Measurements from ENCODE around the gene THG1L.

The THG1L gene

GRCh38 chr5:157758706-157759105 is 27.5 kb downstream of the THG1L start:
- DNase-seq (ENCODE audit: low read depth) = no peak

- DNase-seq (ENCODE audit: low read depth) = no peak
Observed at GRCh38 chr5:157761690-157762621, 30.7 kb downstream of the THG1L start.

- no peak for DNase-seq (ENCODE audit: low read depth)
Observed at GRCh38 chr5:157764531-157764930, 33.3 kb downstream of the THG1L start.

GRCh38 chr5:157766442-157766841 is 35.2 kb downstream of the THG1L start:
- DNase-seq (ENCODE audit: low read depth) = no peak

- DNase-seq (ENCODE audit: low read depth) = no peak
Observed at GRCh38 chr5:157766902-157767301, 35.7 kb downstream of the THG1L start.

- DNase-seq (ENCODE audit: low read depth) = no peak
Observed at GRCh38 chr5:157767689-157768088, 36.5 kb downstream of the THG1L start.

GRCh38 chr5:157770665-157771064 is 39.4 kb downstream of the THG1L start:
- DNase-seq (ENCODE audit: low read depth) = no peak

GRCh38 chr5:157772127-157772526 is 40.9 kb downstream of the THG1L start:
- DNase-seq (ENCODE audit: low read depth) = no peak

- no peak for DNase-seq (ENCODE audit: low read depth)
Observed at GRCh38 chr5:157778121-157778805, 47.0 kb downstream of the THG1L start.

- no peak for DNase-seq (ENCODE audit: low read depth)
Observed at GRCh38 chr5:157779221-157779620, 48.0 kb downstream of the THG1L start.

- DNase-seq (ENCODE audit: low read depth) = no peak
Observed at GRCh38 chr5:157785801-157786200, 54.6 kb downstream of the THG1L start.

Data from HS-27A (cell line).